Posterior vena cava (tissue), 2 donors: ENCODE results near the gene PPP5C. TPM values are rescaled to one million over a fixed set of nuclear protein-coding genes. Genes with fewer than 3 reads are reported as not detected.
A peak's percentile ranks its signal among the peaks of the same experiment; 100 is the strongest.

Source experiments
- DNase-seq: peaks from one replicate; pipeline ENCODE4 v3.0.0-alpha.2; 2020; ENCODE audit warnings: low spot score
- intact Hi-C, 2 donors: fragments of 100-400 bp; cut with DNase I; formaldehyde crosslinking; loops; one replicate each; pipeline versions ENCODE4 v1.14.1 to v1.14.2; 2022 to 2023
- total RNA-seq, 2 donors: library from RNA; stranded (reverse); fragmentation: NEBNext Ultra II Directional; extraction: Animal tissue kit (Norgen Biotek cat#: 25700); gene quantifications; one replicate each; pipeline ENCODE4 v1.2.1, GENCODE V29; 2021
- donor health status: DM: yes; HTN: yes; CAD: no.
- donor health status: DM: yes; HTN: yes; CAD: no.

PPP5C gene
- total RNA-seq, 2 donors from 2014 or later: 44.3 to 46.8 TPM

DNA sequence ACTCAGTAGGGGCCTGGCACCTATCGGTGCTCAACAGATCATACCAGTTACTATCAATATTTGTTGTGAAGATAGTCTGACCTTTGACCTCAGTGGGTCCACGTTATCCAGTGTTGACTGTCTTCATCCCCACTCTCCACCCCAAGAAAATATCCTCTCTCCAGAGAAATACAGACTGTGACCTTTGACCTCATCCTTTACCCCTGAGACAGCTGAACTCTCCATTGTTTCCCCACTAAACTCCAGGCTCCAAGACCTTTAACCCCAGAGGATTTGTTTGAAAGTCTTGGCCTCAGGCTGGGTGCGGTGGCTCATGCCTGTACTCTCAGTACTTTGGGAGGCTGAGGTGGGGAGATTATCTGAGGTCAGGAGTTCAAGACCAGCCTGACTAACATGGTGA is 22.6 kb upstream of the PPP5C start:
- no peak for DNase-seq
- intact Hi-C loops: no loop called here

DNA sequence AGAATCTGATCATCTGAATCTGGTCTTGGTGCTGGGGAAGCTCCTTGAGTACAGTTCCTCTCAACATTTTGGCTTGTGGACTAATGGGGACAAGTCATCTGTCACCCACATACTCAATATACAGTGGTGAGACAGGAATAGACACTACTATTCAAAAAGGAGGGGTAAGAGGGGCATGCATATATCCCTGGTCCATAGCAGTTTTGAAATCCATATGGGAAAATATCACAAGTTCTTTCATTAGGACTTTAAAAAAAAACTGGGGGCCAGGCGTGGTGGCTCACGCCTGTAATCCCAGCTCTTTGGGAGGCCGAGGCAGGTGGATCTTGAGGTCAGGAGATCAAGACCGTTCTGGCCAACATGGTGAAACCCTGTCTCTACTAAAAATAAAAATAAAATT is 20.3 kb upstream of the PPP5C start:
- intact Hi-C loops: no loop called here
- no peak for DNase-seq

DNA sequence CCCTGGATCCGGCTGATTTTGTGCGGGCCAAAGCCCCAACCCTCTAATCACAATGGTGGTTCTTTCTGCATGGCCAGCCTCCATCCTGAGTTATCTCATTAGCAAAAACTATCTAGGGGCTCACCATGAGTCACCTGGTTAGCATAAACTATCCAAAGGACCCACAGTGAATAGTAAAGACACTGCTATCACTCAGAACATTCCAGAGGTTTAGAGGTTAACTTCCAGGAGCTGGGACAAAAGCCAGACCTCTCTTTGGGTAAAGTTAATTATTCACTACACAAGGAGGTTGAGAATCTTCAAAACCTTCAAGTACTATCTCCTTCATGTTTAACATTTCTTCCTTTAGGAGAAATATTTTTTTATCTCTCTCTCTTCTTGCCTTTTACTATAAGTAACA is 18.8 kb upstream of the PPP5C start:
- DNase-seq: no peak
- intact Hi-C loops: no loop called here

DNA sequence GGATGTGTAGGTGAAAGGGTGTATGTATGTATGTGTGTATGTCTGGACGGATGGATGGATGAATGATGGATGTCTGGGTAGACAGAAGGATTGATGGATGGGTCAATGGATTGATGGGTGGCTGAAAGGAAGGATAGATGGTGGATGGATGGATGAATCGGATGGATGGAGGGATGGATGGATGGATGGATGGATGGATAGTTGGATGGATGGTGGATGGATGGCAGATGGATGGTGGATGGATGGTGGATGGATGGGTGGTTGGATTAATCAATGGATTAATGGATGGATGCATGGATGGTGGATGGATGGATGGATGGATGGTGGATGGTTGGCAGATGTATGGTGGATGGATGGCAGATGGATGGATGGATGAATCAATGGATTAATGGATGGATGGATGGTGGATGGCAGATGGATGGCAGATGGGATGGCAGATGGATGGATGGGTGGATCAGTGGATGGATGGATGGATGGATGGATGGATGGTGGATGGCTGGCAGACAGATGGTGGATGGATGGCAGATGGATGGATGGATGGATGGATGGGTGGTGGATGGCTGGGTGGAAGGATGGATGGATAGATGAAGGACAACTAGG is 16.5 kb upstream of the PPP5C start:
- no peak for DNase-seq
- intact Hi-C loops: no loop called here

DNA sequence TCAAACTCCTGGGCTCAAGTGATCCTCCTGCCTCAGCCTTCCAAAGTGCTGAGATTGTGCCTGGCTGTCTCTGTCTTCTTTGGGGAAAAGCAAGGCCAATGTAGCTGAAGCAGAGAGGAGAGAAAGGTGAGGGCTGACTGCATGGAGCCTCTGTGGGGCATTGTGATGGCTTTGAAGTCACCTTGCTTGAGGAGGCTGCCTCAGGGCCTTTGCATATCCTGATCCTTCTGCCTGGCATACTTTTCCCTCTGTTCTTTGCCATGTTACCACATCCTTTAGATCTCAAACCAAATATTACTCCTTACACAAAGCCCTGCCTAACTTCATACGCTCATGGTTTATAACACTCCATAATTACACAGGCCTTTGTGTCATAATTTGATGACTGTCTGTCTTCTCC is 9.4 kb upstream of the PPP5C start:
- intact Hi-C loops: loop anchor here in 1 of 2 donors (5.0 kb wide), 1 partner anchor 55 kb away; no protein-coding TSS in a partner anchor
- DNase-seq: peak; percentile 36

DNA sequence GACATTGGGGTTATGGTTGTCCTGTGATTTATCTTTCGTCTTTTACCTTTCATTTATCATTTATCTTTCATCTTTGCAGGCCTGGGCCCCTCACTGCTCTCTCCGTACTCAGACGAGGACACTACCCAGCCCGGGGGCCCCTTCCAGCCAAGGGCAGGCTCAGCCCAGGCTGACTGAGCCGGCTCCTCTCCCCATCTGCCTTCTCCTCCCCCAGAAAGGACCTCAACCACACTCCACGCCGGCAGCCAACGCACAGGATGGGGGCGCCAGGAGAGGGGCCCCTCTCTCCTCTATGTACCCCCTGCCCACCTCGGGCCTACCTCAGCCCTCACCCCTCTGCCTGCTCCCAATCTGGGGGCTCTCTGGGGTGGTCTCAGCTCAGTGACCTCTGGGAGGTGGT is 7.4 kb upstream of the PPP5C start:
- intact Hi-C loops: loop anchor here in 1 of 2 donors (5.0 kb wide), 1 partner anchor 57 kb away; no protein-coding TSS in a partner anchor
- peak; percentile 44 for DNase-seq

DNA sequence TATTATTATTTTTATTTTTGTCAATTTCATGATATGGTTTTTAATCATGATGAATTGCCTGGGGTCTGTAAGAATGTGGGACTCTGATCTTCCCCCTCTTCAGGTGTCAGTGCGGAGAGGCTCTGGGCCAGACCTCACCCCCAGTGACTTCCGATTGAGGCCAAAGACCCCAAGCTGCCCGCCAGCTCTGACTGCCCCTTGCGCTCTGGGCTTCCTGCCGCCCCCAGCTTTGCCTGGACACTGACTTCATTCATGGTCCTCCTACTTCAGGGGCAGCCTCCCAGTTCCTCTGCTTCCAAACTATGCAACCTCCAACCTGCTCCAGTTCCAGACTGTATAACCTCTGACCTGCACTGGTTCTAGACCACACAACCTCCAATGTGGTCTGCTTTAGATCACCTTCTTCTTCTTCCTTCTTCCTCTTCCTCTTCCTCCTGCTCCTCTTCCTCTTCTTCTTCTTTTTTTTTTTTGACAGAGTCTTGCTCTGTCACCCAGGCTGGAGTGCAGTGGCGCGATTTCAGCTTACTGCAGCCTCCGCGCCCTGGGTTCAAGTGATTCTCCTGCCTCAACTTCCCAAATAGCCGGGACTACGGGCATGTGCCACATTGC is 6.7 kb upstream of the PPP5C start:
- intact Hi-C loops: no loop called here
- peak; percentile 68 for DNase-seq

DNA sequence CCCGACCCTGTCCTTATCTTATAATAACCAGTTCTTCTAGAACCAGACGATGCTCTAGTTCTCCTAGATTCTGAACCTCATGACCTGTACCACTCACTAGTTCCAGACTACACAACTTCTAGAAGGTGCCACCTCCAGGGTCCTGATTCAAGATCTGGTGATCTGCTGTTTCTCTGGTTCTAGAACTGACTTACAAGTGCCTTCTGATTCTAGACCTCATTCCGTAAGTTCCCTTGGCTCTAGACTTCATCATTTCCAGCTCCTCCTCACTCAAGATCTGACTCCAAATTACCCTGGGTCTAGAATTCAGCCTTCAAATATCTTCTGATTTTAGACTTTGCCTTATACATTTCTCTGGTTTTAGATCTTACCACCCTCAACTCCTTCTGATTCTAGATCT is 5.0 kb upstream of the PPP5C start:
- intact Hi-C loops: no loop called here
- no peak for DNase-seq

DNA sequence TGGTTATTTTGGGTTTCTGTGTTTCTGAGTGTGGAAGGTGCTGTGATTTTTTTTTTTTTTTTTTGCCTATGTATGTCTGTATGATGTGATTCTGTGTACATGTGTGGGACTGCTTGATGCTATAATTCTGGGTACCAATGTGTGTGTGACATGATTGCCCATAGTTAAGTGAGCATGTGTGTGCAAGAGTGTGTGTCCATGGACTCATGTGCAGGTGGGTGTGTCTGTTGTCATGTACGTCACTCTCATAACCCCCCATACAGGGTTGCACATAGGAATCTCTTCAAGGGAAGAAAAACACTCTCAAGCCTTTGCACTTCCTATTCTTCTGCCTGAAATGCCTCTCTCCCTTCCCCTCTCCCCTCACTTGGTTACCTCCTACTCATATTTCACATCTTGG is 2.5 kb upstream of the PPP5C start:
- intact Hi-C loops: no loop called here
- no peak for DNase-seq

DNA sequence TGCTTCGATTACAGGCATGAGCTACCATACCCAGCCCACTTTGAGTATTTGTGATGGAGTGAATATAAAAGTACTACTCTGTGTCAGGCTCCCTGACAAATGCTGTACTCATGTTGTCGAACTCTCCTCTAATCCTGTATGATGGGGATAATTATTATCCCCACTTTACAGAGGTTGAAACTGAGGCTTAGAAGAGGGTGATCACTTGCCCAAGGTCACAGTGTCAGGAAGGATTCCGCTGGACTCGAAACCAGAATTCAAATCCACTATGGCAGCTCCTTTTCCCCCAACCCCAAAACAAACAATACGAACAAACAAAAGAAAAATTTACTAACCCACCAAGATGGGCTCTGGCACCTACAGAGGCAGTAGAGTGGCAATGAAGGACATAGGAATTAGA is 1.7 kb upstream of the PPP5C start:
- DNase-seq: no peak
- intact Hi-C loops: no loop called here

DNA sequence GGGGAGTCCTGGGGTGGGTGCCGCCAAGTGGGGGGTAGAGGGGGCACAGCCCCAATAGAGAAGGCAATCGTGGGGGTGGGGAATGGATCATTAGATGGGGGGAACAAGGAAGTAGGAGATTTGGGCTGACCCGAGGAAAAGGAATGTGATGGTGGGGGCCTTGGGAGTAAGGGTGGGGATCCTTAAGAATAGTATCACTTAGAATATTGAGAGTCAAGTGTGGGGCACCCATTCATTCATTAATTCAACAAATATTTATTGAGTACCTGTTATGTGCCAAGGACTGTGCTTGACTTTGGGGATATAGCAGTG is 641 bp downstream of the PPP5C start:
- DNase-seq: no peak
- intact Hi-C loops: no loop called here

DNA sequence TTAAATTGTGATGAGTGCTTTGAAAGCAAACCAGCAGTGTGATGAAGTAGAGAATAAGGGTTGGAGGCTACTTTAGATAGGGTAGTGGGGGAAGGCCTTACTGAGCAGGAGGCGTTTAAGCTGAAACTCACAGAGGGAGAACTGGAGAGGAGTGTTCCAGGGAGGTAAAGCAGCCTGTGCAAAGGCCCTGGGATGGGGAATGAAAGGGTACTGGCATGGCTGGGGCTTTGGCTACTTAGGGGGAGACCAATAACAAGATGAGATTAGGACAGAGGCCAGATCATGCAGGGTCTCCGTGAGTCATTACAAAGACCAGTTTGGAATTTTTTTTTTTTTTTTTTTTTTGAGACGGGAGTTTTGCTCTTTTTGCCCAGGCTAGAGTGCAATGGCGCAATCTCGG is 1.1 kb downstream of the PPP5C start:
- peak; percentile 26 for DNase-seq
- intact Hi-C loops: no loop called here

DNA sequence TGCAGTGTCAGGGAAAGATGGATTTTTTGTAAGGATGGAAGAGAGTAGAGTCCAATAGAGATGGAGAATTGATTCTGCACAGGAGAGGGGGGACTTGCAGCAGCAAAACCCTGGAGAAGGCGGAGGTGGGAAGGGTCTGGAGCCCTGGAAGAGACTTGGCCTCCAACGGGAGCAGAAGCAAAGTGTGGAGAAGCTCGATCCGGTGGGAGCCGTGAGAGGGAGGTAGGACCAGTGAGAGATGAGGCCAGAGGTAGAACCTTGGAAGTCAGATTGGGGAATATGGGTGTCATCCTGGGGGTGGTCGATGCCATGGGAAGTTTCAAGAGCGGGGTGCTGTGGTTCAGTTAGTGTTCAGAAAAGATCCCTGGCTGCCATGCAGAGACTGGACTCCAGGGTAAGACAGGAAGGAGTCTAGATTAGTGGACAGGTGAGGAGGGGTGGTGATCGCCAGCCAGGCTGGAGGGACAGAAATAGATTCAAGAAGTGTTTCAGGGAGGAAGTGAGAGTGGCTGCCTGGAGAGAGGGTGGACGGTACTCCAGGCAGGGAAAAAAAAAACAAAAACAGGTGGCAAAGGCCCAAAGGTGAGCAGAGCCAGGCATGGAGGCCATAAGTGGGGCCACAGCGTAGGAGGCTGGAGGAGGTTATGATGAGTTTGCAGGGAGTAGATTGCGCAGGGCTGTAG is 2.6 kb downstream of the PPP5C start:
- peak; percentile 60 for DNase-seq
- intact Hi-C loops: no loop called here

DNA sequence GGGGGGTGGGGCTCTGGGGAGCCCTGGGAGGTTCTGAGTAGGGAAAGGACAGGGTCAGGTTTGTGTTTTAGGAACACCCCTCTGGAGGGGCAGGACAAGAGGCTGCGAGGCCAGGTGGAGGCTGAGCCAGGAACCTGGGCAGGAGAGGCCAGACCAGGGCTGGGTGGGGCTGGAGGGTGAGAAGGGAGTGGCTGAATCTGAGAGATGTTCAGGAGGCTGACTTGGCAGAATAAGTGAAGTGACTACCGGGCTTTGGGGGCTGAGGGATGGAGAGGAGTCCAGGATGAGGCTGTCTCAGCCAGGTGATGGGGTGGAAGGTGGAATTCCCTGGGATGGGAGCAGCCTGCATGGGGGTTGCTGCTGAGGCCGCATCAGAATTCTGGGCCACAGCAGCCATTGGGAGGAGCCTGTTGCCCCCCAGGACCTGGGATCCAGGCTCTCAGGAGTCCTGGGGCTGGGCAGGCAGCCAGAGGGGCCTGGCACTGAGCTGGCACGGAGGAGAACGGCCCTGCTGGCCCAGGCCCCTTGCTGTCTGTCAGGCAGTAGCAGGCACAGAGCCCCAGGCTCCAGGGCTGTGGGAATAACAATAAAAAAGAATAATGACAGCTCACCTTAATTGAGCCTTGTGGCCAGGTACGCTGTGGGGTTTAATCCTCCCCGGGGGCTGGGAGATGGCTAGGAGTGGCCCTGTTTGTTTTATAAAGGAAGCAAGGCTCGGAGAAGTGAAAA is 3.3 kb downstream of the PPP5C start:
- DNase-seq: peak; percentile 77

DNA sequence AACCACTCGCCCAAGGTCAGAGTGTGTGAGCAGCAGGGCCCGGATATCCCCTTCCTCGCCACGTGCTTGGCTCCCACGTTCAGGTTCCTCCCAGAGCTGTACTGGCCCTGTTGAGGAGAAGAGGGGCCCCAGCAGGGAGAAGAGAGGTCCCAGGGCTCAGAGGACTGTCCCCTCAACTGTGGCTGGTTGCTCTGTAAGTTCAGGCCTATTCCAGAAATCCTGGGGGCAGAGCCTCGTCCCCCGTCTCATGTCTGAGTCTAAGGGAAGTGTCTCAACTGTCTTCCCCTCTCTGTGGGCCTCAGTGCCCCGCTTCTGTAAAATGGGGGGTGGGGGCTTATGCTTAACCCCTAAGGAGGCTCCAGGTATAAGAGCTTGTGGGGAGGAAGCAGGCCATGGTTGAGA is 3.9 kb downstream of the PPP5C start:
- peak; percentile 74 for DNase-seq
- intact Hi-C loops: no loop called here

More for the DNA sequence above, 3.3 kb downstream of the PPP5C start:
- intact Hi-C loops: no loop called here

DNA sequence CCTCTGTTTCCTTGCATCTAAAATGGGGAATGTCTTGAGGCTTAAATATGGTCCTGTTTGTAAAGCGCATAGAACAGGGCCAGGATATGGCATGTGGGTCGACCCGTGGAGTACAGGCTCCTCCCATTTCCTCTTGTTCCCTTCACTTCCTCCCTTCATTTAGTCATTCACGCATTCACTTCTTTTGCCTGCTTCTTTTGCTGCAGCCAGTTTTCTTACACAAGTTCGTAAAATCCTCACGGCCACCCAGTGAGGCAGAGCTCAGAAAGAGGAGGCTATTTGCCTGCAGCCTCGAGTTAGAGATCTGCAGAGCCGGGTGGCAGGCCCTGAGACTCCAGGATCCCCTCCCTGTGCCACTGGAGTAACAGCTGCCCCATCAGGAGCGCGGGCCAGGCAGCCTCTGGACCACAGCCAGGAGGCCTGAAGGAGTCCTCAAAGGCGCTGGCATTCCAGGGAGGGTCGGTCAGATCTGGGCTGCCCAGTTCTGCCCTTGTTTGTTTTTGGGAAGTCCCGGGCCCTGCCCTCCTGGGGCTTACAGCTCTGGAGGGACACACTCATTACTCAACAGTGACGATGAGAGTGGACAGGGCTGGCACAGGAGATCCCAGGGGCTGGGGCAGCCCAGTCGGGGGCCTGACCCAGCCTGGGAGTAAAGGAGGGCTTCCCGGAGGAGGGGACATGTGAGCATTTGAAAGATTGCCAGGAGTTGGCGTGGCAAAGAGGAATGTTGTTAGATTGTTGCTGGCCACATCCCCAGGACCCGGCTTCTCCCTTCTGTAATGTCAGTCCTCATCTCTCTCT is 4.6 kb downstream of the PPP5C start:
- DNase-seq: peak; percentile 86
- intact Hi-C loops: no loop called here

DNA sequence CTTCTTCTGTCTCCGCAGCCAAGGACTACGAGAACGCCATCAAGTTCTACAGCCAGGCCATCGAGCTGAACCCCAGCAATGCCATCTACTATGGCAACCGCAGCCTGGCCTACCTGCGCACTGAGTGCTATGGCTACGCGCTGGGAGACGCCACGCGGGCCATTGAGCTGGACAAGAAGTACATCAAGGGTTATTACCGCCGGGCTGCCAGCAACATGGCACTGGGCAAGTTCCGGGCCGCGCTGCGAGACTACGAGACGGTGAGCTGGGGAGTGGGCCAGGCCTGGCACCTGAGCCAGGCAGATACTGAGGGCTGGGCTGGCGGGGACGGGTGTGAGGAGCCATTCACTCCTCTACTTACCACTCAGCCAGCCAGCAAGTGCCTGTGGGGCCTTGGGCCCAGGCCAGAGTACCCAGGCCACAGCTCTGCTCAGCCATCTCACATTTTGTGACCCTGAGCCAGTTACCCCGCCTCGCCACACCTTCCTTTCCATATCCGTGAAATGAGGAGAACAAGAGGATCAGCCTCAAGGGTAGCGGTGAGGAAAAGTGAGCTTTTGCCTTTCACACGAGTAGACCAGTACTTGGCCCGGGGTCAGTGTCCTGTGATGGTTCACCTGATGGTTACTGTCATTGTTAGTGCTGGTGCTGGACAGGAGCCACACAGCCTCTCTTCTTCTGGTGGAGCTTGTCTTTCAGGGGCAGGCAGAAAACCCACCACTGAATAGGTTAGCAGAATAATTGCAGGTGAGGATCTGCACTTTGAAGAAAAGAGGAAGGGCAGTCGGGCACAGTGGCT is 7.0 kb downstream of the PPP5C start:
- DNase-seq: peak; percentile 73
- intact Hi-C loops: no loop called here

DNA sequence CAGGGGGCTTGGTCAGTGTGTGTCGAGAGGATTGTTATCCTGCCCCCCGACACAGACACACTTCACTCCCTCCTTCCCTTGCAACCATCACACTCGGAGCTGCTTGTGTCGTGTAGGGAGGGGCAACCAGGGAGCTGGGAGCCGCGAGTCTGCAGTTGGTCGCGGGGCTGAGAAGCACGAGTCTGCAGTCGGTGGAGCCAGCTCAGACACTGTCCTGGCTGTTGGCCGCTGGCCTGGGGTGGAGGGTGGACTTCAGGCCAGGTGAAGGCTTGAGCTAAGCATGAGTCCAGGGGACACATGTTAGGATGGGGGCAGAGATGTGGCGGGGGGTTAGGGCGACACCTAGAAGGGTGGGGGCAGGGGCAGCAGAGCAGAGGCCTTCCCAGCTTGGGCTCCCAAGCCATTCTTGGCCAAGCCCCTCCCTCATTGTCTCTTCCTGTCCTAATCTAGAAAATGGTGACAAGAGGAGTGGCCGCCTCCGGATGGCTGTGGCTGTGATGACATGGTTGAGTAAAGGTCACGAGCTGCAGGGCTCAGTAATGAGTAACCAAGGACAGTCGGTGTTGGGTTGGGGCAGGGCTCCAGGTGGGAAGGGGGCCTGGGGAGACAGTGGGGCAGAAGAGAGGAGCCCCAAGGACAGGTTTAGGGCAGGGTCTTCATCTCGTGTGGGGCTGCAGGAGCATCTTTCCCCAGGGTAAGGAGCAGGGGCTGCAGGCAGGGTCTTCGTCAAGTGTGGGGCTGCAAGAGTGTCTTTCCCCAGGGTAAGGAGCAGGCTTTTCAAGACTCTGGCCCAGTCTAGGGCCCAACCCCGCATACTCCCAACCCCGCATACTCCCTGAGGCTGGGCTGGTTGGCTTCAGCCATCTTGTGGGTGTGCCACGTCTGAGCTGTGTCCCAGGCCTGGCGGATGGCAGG is 8.6 kb downstream of the PPP5C start:
- intact Hi-C loops: no loop called here
- peak; percentile 72 for DNase-seq
